ENCODE measurements around the gene RSU1. TPM values are rescaled to one million over a fixed set of nuclear protein-coding genes. Genes with fewer than 3 reads are reported as not detected.

The RSU1 gene
- polyA plus RNA-seq, 1 donor (not counting 4 experiments of a cell fraction or from before 2014, with no cell fraction given): 125 TPM

- no peak for FAIRE-seq
- Histone ChIP-seq H3K79me2 (ENCODE audit: control insufficient read depth, insufficient read depth, low read length) (no peaks in the 10 kb centered on the region), H3K4me2 (ENCODE audit: control insufficient read depth, extremely low read depth, insufficient read depth, low read depth, low read length) (no peak overlapping the region), H4K20me1 (ENCODE audit: control insufficient read depth, extremely low read depth, insufficient read depth, low read length) (no peaks in the 10 kb centered on the region), H3K4me1 (ENCODE audit: control insufficient read depth, extremely low read depth, insufficient read depth, low read length) (no peaks in the 10 kb centered on the region), H3K9ac (ENCODE audit: control insufficient read depth, extremely low read depth, insufficient read depth, low read length) (no peak overlapping the region), H3K4me3 (ENCODE audit: control insufficient read depth in 2 of 3, extremely low read depth in 1 of 3, insufficient read depth in 2 of 3, low read depth in 1 of 3, low read length in 3 of 3) (no peak overlapping the region), H3K9me3 (ENCODE audit: control insufficient read depth, low read depth, low read length) (no peaks in the 10 kb centered on the region), H3K36me3 (ENCODE audit: control insufficient read depth in 2 of 2, extremely low read depth in 1 of 2, insufficient read depth in 2 of 2, low read length in 2 of 2) (no peaks in the 10 kb centered on the region), H3K27ac (ENCODE audit: control insufficient read depth, insufficient read depth, low read length) (no peak overlapping the region), H3K9me1 (ENCODE audit: control insufficient read depth, extremely low read depth, insufficient read depth, low read length) (no peaks in the 10 kb centered on the region), H3K27me3 (ENCODE audit: control insufficient read depth, extremely low read depth, insufficient read depth, low read length) (no peaks in the 10 kb centered on the region), H2AFZ (ENCODE audit: control insufficient read depth, low read length) (no peak overlapping the region)
- dilution Hi-C loops (cut with MboI; ENCODE audit: extremely low pct_ligation_motif_present, low sequenced_read_pairs): no loop called here
- peak; percentile 2 for DNase-seq (ENCODE audit: low read depth, low spot score)
- TF ChIP-seq CTCF (optimal IDR thresholded peaks at IDR 0.05 in 1 of 3, IDR thresholded peaks at IDR 0.05 in 1 of 3, conservative IDR thresholded peaks at IDR 0.05 in 1 of 3; ENCODE audit: extremely low read depth in 1 of 3, insufficient read depth in 2 of 3, low read length in 3 of 3) (no peak), EZH2 (IDR thresholded peaks at IDR 0.05; ENCODE audit: low read length) (no peak)
Measured at GRCh38 chr10:16612115-16612980, 204.9 kb downstream of the RSU1 start.

GRCh38 chr10:16611037-16611436, 206.2 kb downstream of the RSU1 start:
- H4K20me1 ChIP-seq (ENCODE audit: control insufficient read depth, extremely low read depth, insufficient read depth, low read length): no peaks in the 10 kb centered on the region
- no peaks in the 10 kb centered on the region for H3K9me1 ChIP-seq (ENCODE audit: control insufficient read depth, extremely low read depth, insufficient read depth, low read length)
- H3K36me3 ChIP-seq (ENCODE audit: control insufficient read depth in 2 of 2, extremely low read depth in 1 of 2, insufficient read depth in 2 of 2, low read length in 2 of 2): no peaks in the 10 kb centered on the region
- H3K4me1 ChIP-seq (ENCODE audit: control insufficient read depth, extremely low read depth, insufficient read depth, low read length): no peaks in the 10 kb centered on the region
- H3K4me2 ChIP-seq (ENCODE audit: control insufficient read depth, extremely low read depth, insufficient read depth, low read depth, low read length): no peak overlapping the region
- DNase-seq (ENCODE audit: low read depth, low spot score): no peak
- H3K79me2 ChIP-seq (ENCODE audit: control insufficient read depth, insufficient read depth, low read length): no peaks in the 10 kb centered on the region
- no peaks in the 10 kb centered on the region for H3K27me3 ChIP-seq (ENCODE audit: control insufficient read depth, extremely low read depth, insufficient read depth, low read length)
- dilution Hi-C loops (cut with MboI; ENCODE audit: extremely low pct_ligation_motif_present, low sequenced_read_pairs): no loop called here
- H3K27ac ChIP-seq (ENCODE audit: control insufficient read depth, insufficient read depth, low read length): no peak overlapping the region
- no peak for TF ChIP-seq EZH2 (IDR thresholded peaks at IDR 0.05; ENCODE audit: low read length)
- TF ChIP-seq CTCF (optimal IDR thresholded peaks at IDR 0.05 in 1 of 3, IDR thresholded peaks at IDR 0.05 in 1 of 3, conservative IDR thresholded peaks at IDR 0.05 in 1 of 3; ENCODE audit: extremely low read depth in 1 of 3, insufficient read depth in 2 of 3, low read length in 3 of 3): no peak
- H2AFZ ChIP-seq (ENCODE audit: control insufficient read depth, low read length): no peak overlapping the region
- no peak overlapping the region for H3K9ac ChIP-seq (ENCODE audit: control insufficient read depth, extremely low read depth, insufficient read depth, low read length)
- H3K4me3 ChIP-seq (ENCODE audit: control insufficient read depth in 2 of 3, extremely low read depth in 1 of 3, insufficient read depth in 2 of 3, low read depth in 1 of 3, low read length in 3 of 3): no peak overlapping the region
- H3K9me3 ChIP-seq (ENCODE audit: control insufficient read depth, low read depth, low read length): no peaks in the 10 kb centered on the region
- FAIRE-seq: no peak
